ENCODE data around the gene SDHC.
A peak's percentile ranks its signal among the peaks of the same experiment; 100 is the strongest.

The SDHC gene

DNA sequence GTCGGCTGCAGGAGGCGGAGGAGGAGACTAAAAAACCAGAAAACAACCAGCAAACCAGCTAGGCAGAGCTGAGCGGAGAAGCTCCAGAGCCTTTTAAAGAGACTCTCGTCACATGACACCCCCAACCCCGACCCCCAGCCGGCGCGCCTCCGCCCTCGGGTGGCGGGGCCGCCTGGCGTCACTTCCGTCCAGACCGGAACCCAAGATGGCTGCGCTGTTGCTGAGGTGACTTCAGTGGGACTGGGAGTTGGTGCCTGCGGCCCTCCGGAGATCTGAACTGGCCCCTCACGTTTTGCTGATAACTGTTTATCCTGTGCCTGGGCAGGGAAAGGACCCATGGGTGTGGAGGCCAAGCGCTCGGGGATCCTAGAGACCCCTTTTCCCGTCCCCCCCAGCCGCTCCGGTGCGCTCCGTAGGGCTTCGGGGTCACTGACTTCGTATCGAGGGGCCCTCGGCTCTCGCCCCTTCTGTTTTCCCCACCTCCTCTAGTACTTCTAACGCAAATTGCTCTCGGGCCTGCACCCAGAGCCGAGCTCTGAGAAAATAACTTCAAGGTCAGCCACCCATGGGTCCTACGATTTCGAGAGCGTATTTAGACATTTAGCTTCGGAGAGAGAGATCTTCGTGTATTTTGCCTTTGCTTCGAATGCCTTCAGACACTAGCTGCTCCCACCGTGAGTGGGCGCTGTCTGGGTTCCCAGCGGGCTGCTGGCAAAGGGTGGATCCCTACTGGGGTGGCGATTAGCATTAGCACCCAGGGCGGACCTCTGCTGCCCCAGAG is at the start of gene SDHC:
TSS of gene SDHC (plus strand) at position 181 of the 781 bp plus-strand sequence. CDS start at position 206, 25 bp downstream.
- peak; percentile 86 for DNase-seq (ENCODE audit: low read depth)
- peak within 1 kb of the TSS; percentile 97 for H3K4me3 ChIP-seq (ENCODE audit: control insufficient read depth, low read depth, low read length)
- TF ChIP-seq CTCF (conservative IDR thresholded peaks at IDR 0.05; ENCODE audit: control insufficient read depth, insufficient read depth, low read depth, low read length), result peak; percentile 40

DNA sequence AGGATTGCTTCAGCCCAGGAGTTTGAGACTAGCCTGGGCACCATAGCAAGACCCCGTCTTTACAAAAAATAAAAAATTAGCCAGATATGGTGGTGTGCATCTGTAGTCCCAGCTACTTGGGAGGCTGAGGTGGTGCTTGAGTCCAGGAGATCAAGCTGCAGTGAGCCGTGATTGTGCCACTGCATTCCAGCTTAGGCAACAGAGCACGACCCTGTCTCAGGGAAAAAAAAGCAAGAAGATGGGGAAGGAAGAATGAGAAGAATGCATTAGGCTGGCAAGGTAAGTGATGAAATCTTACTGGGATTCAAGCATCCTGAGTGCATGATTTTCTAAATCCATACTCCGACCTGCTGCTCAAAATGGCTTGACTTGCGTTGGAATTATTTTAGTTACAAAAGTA is 48.9 kb upstream of the SDHC start:
- no peak for TF ChIP-seq CTCF (conservative IDR thresholded peaks at IDR 0.05; ENCODE audit: control insufficient read depth, insufficient read depth, low read depth, low read length)
- DNase-seq (ENCODE audit: low read depth), result no peak
- no peak overlapping the region for H3K4me3 ChIP-seq (ENCODE audit: control insufficient read depth, low read depth, low read length)

GRCh38 chr1:161266202-161266601 is 48.0 kb upstream of the SDHC start:
- DNase-seq (ENCODE audit: low read depth), result no peak
- no peak overlapping the region for H3K4me3 ChIP-seq (ENCODE audit: control insufficient read depth, low read depth, low read length)
- TF ChIP-seq CTCF (conservative IDR thresholded peaks at IDR 0.05; ENCODE audit: control insufficient read depth, insufficient read depth, low read depth, low read length), result no peak

- DNase-seq (ENCODE audit: low read depth), result no peak
- H3K4me3 ChIP-seq (ENCODE audit: control insufficient read depth, low read depth, low read length), result no peak overlapping the region
- TF ChIP-seq CTCF (conservative IDR thresholded peaks at IDR 0.05; ENCODE audit: control insufficient read depth, insufficient read depth, low read depth, low read length), result no peak
Observed at GRCh38 chr1:161266836-161267235, 47.3 kb upstream of the SDHC start.

DNA sequence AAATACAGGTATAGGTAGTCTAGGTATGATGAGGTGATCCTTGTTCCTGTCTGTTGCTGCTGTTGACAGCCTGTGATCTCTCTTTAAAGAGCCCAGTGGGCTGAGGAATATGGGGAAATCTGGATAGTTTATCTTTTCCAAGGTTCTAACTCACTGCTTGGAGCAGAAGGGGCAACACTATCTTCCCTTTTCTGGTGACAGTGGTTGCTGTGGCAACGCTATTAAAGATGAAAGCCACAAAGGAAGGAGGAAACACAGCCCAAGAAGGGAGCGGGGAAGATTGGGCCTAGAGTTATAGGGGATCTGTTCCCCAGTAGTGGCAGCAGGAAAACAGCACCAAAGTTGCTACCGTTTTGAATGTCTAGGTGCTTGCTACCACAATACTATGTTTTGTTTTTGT is 46.9 kb upstream of the SDHC start:
- no peak for DNase-seq (ENCODE audit: low read depth)
- no peak for TF ChIP-seq CTCF (conservative IDR thresholded peaks at IDR 0.05; ENCODE audit: control insufficient read depth, insufficient read depth, low read depth, low read length)
- no peak overlapping the region for H3K4me3 ChIP-seq (ENCODE audit: control insufficient read depth, low read depth, low read length)

GRCh38 chr1:161273402-161273801 is 40.8 kb upstream of the SDHC start:
- DNase-seq (ENCODE audit: low read depth), result no peak
- H3K4me3 ChIP-seq (ENCODE audit: control insufficient read depth, low read depth, low read length), result no peak overlapping the region
- no peak for TF ChIP-seq CTCF (conservative IDR thresholded peaks at IDR 0.05; ENCODE audit: control insufficient read depth, insufficient read depth, low read depth, low read length)

All from fibroblast of mammary gland (primary cell).